GM23248 (cell line): Measurements from ENCODE around the gene SLC29A4. TPM values are rescaled to one million over a fixed set of nuclear protein-coding genes. Genes with fewer than 3 reads are reported as not detected.

ENCODE experiments used
- DNase-seq: peaks from one replicate; pipeline ENCODE4 v3.0.0-alpha.2; 2015
- H2AFZ ChIP-seq: fragments of 200-600 bp; sonication (generic); 2 replicates; pipeline ENCODE4 v1.6.1; 2016; ENCODE audit warnings: antibody characterized with exemption
- H3F3A ChIP-seq: fragments of 200-600 bp; sonication (generic); 2 replicates; pipeline ENCODE4 v1.6.1; 2016; ENCODE audit warnings: mild to moderate bottlenecking, antibody characterized with exemption, mixed run types; ENCODE audit not compliant: insufficient read depth
- H3K27ac ChIP-seq: fragments of 200-600 bp; sonication (generic); 2 replicates; pipeline ENCODE4 v1.5.1; 2016; ENCODE audit warnings: mild to moderate bottlenecking
- H3K27me3 ChIP-seq: fragments of 200-600 bp; sonication (generic); replicated peaks from 2 replicates; pipeline ENCODE4 v1.6.1; 2016; ENCODE audit warnings: mild to moderate bottlenecking; ENCODE audit not compliant: insufficient read depth
- H3K36me3 ChIP-seq: fragments of 200-600 bp; sonication (generic); 2 replicates; pipeline ENCODE4 v1.6.1; 2016; ENCODE audit warnings: low read depth, mild to moderate bottlenecking
- H3K4me1 ChIP-seq: fragments of 200-600 bp; sonication (generic); 2 replicates; pipeline ENCODE4 v1.6.1; 2016; ENCODE audit warnings: mild to moderate bottlenecking; ENCODE audit not compliant: insufficient read depth
- H3K4me2 ChIP-seq: fragments of 200-600 bp; sonication (generic); one replicate; pipeline ENCODE4 v1.6.1; 2016; ENCODE audit warnings: mild to moderate bottlenecking; ENCODE audit not compliant: unreplicated experiment
- H3K4me3 ChIP-seq: fragments of 200-600 bp; sonication (generic); 2 replicates; pipeline ENCODE4 v1.5.1; 2016; ENCODE audit warnings: mild to moderate bottlenecking
- H3K79me2 ChIP-seq: fragments of 200-600 bp; sonication (generic); 2 replicates; pipeline ENCODE4 v1.6.1; 2016; ENCODE audit warnings: mild to moderate bottlenecking; ENCODE audit not compliant: insufficient read depth
- H3K9ac ChIP-seq: fragments of 200-600 bp; sonication (generic); 2 replicates; pipeline ENCODE4 v1.6.1; 2016; ENCODE audit warnings: mild to moderate bottlenecking
- H3K9me2 ChIP-seq: fragments of 200-600 bp; sonication (generic); 2 replicates; pipeline ENCODE4 v1.6.1; 2016; ENCODE audit warnings: mixed run types, mild to moderate bottlenecking, moderate library complexity; ENCODE audit not compliant: insufficient read depth
- H3K9me3 ChIP-seq: fragments of 200-600 bp; sonication (generic); one replicate; pipeline ENCODE4 v1.6.1; 2017; ENCODE audit warnings: low read depth
- H4K20me1 ChIP-seq: fragments of 200-600 bp; sonication (generic); 2 replicates; pipeline ENCODE4 v1.6.0; 2016; ENCODE audit not compliant: insufficient read depth
- EZH2 ChIP-seq: fragments of 200-600 bp; sonication (generic); IDR thresholded peaks from 2 replicates; pipeline ENCODE4 v1.6.1; 2018; ENCODE audit warnings: antibody characterized with exemption, mild to moderate bottlenecking; ENCODE audit not compliant: insufficient read depth, poor library complexity, severe bottlenecking
- EZH2phosphoT487 ChIP-seq: fragments of 200-600 bp; sonication (generic); IDR thresholded peaks from 2 replicates; pipeline ENCODE4 v1.6.1; 2018; ENCODE audit warnings: antibody characterized with exemption, moderate library complexity, mild to moderate bottlenecking, low read depth; ENCODE audit not compliant: insufficient read depth
- WGBS, 2 experiments: methylation state at CpG; one replicate each; pipeline ENCODE4 v1.1.6; 2015 to 2017; ENCODE audit warnings: low lambda C conversion rate in 2 of 2, low coverage in 1 of 2; ENCODE audit errors: missing lambda C conversion rate in 2 of 2; 5-methylcytosine and 5-hydroxymethylcytosine counted together
- in situ Hi-C: fragments of 300-500 bp; cut with MboI; formaldehyde crosslinking; loops from 2 replicates; pipeline ENCODE4 v1.15.0; 2020
- polyA plus RNA-seq: library from polyadenylated mRNA; unstranded; fragments of >200 nt; fragmentation: Nextera tagmentation; extraction: Ambion mirVana; gene quantifications from 2 replicates; pipeline ENCODE4 v1.2.1, GENCODE V29; 2016
- total RNA-seq: library from RNA; depleted of rRNA; stranded (reverse); fragments of >200 nt; shearing (Covaris generic); gene quantifications from 2 replicates; pipeline ENCODE4 v1.2.3, GENCODE V29; 2014

Gene SLC29A4
- total and polyA plus RNA-seq, 2 experiments from 2014 or later: 0.35 to 1.2 TPM

DNA sequence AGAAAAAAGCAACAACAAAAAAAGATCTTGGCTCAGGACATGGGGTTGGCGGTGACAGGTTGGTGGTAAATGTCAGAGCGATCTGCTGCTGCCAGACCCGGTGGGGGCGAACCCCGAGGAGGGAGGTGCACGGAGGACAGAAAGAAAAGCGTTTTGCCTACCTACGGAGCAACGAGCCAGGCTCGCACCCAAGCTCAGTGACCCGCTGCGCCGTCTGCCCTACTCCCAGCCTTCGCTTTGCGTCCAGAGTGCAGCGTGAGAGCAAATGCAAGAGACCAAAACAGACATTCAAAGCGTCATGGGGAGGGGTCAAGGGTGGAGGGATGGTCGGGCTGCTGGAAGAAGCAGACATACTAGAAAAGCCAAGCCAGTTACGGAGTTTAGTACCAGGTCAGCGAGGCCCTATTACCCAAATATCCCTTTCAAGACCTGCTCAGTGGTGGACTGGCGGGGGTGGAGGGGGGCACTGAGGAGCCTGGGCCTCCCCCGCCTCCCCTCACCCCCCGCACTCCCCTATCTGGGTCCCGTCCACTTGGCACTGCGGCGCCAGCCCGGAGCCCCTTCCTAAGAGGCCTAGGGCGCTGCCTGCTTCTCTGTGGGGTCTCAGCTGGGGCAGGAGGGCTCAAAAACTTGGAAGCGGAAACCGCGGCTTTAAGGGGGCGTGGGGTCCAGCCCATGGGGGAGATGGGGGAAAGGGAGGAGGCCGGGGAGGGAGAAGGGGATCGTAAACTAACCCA is 66.9 kb downstream of the SLC29A4 start:
- WGBS, 2 experiments: 77 to 82% methylated on average over 19 to 34 of the region's 34 CpGs
- no peak overlapping the region for H3K4me2 ChIP-seq
- peaks cover 4% of the 10 kb centered on the region; the same call in 1 of the 2 replicates for H3F3A ChIP-seq
- H3K36me3 ChIP-seq: peaks cover 5% of the 10 kb centered on the region; the same call in 1 of the 2 replicates
- H3K27ac ChIP-seq: no peak overlapping the region
- in situ Hi-C loops: no loop called here
- no peak overlapping the region for H2AFZ ChIP-seq
- no peak overlapping the region for H3K9ac ChIP-seq
- peaks cover 6% of the 10 kb centered on the region for H3K4me1 ChIP-seq
- H3K79me2 ChIP-seq: peaks cover 94% of the 10 kb centered on the region
- H3K4me3 ChIP-seq: no peak overlapping the region
- TF ChIP-seq EZH2 (no peak), EZH2phosphoT487 (no peak)
- no peak for DNase-seq
- no peaks in the 10 kb centered on the region for H3K9me3 ChIP-seq
- H4K20me1 ChIP-seq: peaks cover 5% of the 10 kb centered on the region; the same call in 1 of the 2 replicates
- H3K9me2 ChIP-seq: no peaks in the 10 kb centered on the region
- no peaks in the 10 kb centered on the region for H3K27me3 ChIP-seq

DNA sequence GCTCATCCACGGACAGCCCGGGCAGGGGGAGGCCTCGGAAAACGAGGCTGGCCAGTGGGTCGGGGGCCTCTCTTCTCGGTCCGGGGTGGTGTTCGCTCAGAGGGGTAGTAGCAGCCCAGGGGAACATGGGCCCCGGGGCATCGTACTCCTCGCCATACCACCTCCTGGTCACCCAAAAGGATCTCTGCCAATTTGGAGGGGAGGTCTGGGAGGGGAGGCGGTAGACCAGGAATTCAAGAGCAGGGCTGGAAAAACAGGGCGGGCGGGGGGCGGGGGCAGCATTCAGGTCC is 67.4 kb downstream of the SLC29A4 start:
- no peak overlapping the region for H3K9ac ChIP-seq
- peaks cover 5% of the 10 kb centered on the region; the same call in 1 of the 2 replicates for H4K20me1 ChIP-seq
- WGBS, 2 experiments: 87% methylated on average over 15 of the region's 15 CpGs; no CpG with 5 or more reads in 1 of the 2 experiments
- DNase-seq: no peak
- in situ Hi-C loops: no loop called here
- H3F3A ChIP-seq: peaks cover 9% of the 10 kb centered on the region
- no peak overlapping the region for H2AFZ ChIP-seq
- H3K9me3 ChIP-seq: no peaks in the 10 kb centered on the region
- no peaks in the 10 kb centered on the region for H3K27me3 ChIP-seq
- H3K79me2 ChIP-seq: peaks cover 94% of the 10 kb centered on the region
- peaks cover 4% of the 10 kb centered on the region; the same call in 1 of the 2 replicates for H3K36me3 ChIP-seq
- no peak overlapping the region for H3K27ac ChIP-seq
- TF ChIP-seq EZH2 (no peak), EZH2phosphoT487 (no peak)
- H3K4me1 ChIP-seq: peaks cover 11% of the 10 kb centered on the region
- no peak overlapping the region for H3K4me3 ChIP-seq
- no peak overlapping the region for H3K4me2 ChIP-seq
- no peaks in the 10 kb centered on the region for H3K9me2 ChIP-seq

DNA sequence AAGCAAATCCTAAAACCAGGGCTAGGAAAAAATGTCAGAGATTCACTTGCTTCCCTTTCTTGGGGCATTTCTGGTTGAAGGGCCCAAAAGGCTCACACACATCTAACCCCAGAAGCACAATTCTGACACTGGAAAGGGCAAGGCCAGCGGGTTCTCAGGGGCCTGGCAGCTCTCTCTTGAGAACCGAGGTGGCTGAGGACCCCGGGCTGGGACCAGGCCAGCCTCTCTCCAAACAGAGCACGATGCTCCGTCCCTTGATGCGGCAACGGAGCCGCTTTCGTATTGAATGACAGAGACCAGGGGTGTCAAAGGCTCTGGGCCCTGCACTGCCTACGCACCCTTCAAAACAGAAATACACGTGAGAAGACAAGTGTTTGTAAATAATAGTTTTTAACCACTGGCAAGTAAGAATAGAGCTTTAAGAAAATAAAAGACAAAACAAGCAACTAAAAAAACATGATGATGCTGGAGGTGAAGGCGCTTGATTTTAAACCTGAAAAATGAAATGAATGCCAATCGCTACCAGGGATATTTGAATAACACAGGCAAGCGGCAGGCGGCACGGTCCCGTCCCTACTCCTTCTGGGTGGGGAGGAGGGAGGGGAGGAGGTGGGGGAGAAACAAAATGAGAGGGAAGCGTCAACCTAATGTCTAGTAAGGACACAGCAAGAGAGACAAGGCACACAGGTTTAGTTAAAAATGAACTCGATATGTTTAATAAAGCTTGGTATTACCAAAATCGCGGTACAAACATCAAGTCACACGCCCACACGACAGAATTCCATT is 68.0 kb downstream of the SLC29A4 start:
- no peak overlapping the region for H3K27ac ChIP-seq
- no peaks in the 10 kb centered on the region for H3K27me3 ChIP-seq
- no peak overlapping the region for H3K4me2 ChIP-seq
- no peaks in the 10 kb centered on the region for H3K9me2 ChIP-seq
- DNase-seq: no peak
- peaks cover 9% of the 10 kb centered on the region; the same call in 1 of the 2 replicates for H3K36me3 ChIP-seq
- no peak for TF ChIP-seq EZH2
- no peak for TF ChIP-seq EZH2phosphoT487
- H4K20me1 ChIP-seq: peaks cover 5% of the 10 kb centered on the region; the same call in 1 of the 2 replicates
- no peak overlapping the region for H3K9ac ChIP-seq
- WGBS, 2 experiments: 89% methylated on average over 22 to 23 of the region's 23 CpGs
- no peak overlapping the region for H2AFZ ChIP-seq
- peaks cover 15% of the 10 kb centered on the region for H3K4me1 ChIP-seq
- no peaks in the 10 kb centered on the region for H3K9me3 ChIP-seq
- peaks cover 14% of the 10 kb centered on the region for H3F3A ChIP-seq
- no peak overlapping the region for H3K4me3 ChIP-seq
- in situ Hi-C loops: no loop called here
- H3K79me2 ChIP-seq: peaks cover 97% of the 10 kb centered on the region

DNA sequence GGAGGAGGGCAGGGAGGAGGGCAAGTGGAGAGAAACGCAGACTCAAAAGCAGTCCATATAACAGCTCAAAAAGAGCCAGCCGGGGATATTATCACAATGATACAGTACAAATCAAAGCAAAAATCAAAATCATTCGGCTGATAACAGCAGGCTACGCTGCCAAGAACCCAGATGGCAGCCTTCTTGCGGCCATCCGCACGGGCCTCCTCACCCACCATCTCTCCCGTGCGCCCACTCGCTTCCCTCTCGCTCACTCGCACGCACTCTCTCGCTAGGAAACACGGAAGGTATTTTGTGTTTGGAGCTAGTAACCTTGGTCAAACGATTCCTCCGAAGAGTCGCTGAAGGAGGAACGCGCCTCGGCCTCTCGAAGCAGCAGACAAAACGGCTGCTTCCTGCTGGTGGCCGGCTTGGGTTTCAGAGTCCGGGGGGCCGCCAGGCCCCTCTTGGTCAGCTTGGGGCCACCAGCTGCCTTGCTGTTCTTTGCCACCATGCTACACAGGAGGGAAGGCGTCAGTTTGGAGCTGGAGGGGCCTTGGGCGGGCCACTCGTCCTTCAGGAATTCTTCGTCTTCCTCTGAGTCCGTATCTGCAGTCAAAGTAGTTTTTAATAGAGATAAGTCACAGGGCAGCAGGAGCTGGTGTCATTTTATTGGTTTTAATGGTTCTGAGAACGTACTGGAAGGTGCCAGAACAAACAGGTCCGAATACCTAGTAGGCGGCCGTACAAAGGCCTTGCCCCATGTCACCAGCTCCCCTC is 68.9 kb downstream of the SLC29A4 start:
- in situ Hi-C loops: no loop called here
- Histone ChIP-seq H3K4me2 (no peak overlapping the region), H3K27ac (no peak overlapping the region), H3K9me3 (no peaks in the 10 kb centered on the region), H3K4me3 (no peak overlapping the region), H3F3A (peaks cover 14% of the 10 kb centered on the region), H3K27me3 (no peaks in the 10 kb centered on the region), H3K9ac (no peak overlapping the region), H2AFZ (no peak overlapping the region), H3K4me1 (peaks cover 15% of the 10 kb centered on the region), H3K79me2 (peaks cover 97% of the 10 kb centered on the region), H4K20me1 (peaks cover 5% of the 10 kb centered on the region; the same call in 1 of the 2 replicates), H3K9me2 (no peaks in the 10 kb centered on the region), H3K36me3 (peaks cover 9% of the 10 kb centered on the region; the same call in 1 of the 2 replicates)
- TF ChIP-seq EZH2 (no peak), EZH2phosphoT487 (no peak)
- DNase-seq: no peak
- WGBS, 2 experiments: 92 to 94% methylated on average over 32 to 35 of the region's 35 CpGs
